HepG2 (cell line): ENCODE measurements around the gene CD300LF. TPM values are rescaled to one million over a fixed set of nuclear protein-coding genes. Genes with fewer than 3 reads are reported as not detected.

Source experiments
- GATA4 ChIP-seq: sonication (generic); IDR thresholded peaks from 2 replicates; pipeline ENCODE4 v1.6.1; 2016; ENCODE audit warnings: antibody characterized with exemption, low read depth, borderline replicate concordance
- JARID2 ChIP-seq: sonication (generic); formaldehyde crosslinking; IDR thresholded peaks from 2 replicates; pipeline ENCODE4 v1.8.1; 2023; ENCODE audit warnings: missing genetic modification reagents, inconsistent platforms; ENCODE audit not compliant: insufficient replicate concordance
- KLF11 ChIP-seq: IDR thresholded peaks from 2 replicates; pipeline ENCODE4 v1.6.1; 2016; ENCODE audit warnings: missing compliant biosample characterization
- MIXL1 ChIP-seq: IDR thresholded peaks from 2 replicates; pipeline ENCODE4 v1.6.1; 2016
- NFIC ChIP-seq: IDR thresholded peaks from 2 replicates; pipeline ENCODE4 v1.6.1; 2012; ENCODE audit warnings: mild to moderate bottlenecking, low read length, inconsistent platforms
- NFRKB ChIP-seq: fragments of 450-650 bp; IDR thresholded peaks from 2 replicates; pipeline ENCODE4 v1.6.1; 2017
- NR3C1 ChIP-seq: sonication (generic); formaldehyde crosslinking; IDR thresholded peaks from 2 replicates; pipeline ENCODE4 v1.4.0; 2020; ENCODE audit warnings: missing genetic modification reagents
- SALL1 ChIP-seq: sonication (generic); formaldehyde crosslinking; IDR thresholded peaks from 2 replicates; pipeline ENCODE4 v1.8.0; 2022; ENCODE audit warnings: mild to moderate bottlenecking, missing genetic modification reagents
- SETDB1 ChIP-seq: sonication (generic); formaldehyde crosslinking; IDR thresholded peaks from 2 replicates; pipeline ENCODE4 v1.5.1; 2020; ENCODE audit warnings: missing genetic modification reagents, mild to moderate bottlenecking, borderline replicate concordance
- ZKSCAN8 ChIP-seq: IDR thresholded peaks from 2 replicates; pipeline ENCODE4 v1.6.1; 2016; ENCODE audit warnings: borderline replicate concordance, missing genetic modification reagents, missing compliant biosample characterization
- ZNF10 ChIP-seq: sonication (generic); formaldehyde crosslinking; IDR thresholded peaks from 2 replicates; pipeline ENCODE4 v1.4.0; 2020; ENCODE audit warnings: mild to moderate bottlenecking, low read depth, missing genetic modification reagents, borderline replicate concordance
- ZNF234 ChIP-seq: sonication (generic); formaldehyde crosslinking; conservative IDR thresholded peaks from 2 replicates; pipeline ENCODE4 v1.5.1; 2020; ENCODE audit warnings: mild to moderate bottlenecking, missing genetic modification reagents
- ZNF296 ChIP-seq: sonication (generic); formaldehyde crosslinking; conservative IDR thresholded peaks from 2 replicates; pipeline ENCODE4 v1.5.0; 2020; ENCODE audit warnings: mild to moderate bottlenecking, missing genetic modification reagents
- ZNF317 ChIP-seq: sonication (generic); formaldehyde crosslinking; IDR thresholded peaks from 2 replicates; pipeline ENCODE4 v1.5.0; 2020; ENCODE audit warnings: mild to moderate bottlenecking, missing genetic modification reagents
- ZNF616 ChIP-seq: sonication (generic); formaldehyde crosslinking; IDR thresholded peaks from 2 replicates; pipeline ENCODE4 v1.5.0; 2020; ENCODE audit warnings: low read depth, mild to moderate bottlenecking, missing genetic modification reagents
- ZNF629 ChIP-seq: sonication (generic); formaldehyde crosslinking; conservative IDR thresholded peaks from 2 replicates; pipeline ENCODE4 v1.5.0; 2020; ENCODE audit warnings: missing genetic modification reagents
- ZSCAN29 ChIP-seq: sonication (generic); formaldehyde crosslinking; conservative IDR thresholded peaks from 2 replicates; pipeline ENCODE4 v1.4.0; 2020; ENCODE audit warnings: mild to moderate bottlenecking, missing genetic modification reagents
- polyA plus RNA-seq, 8 experiments: library from polyadenylated mRNA; depleted of rRNA in 3 of 8; stranded (reverse) in 7 of 8; unstranded in 1 of 8; fragments of >200 nt; fragmentation: Illumina TruSeq in 4 of 8; extraction: Trizol in 4 of 8; gene quantifications; 2 replicates each; pipeline versions ENCODE4 v1.2.1 to v1.2.3, GENCODE V29; 2011 to 2016; ENCODE audit warnings: low read depth in 4 of 8, missing spikeins in 1 of 8, mixed read lengths in 1 of 8; ENCODE audit not compliant: insufficient read depth in 1 of 8
- total RNA-seq, 5 experiments: library from RNA; depleted of rRNA; stranded (reverse); fragments of >200 nt; fragmentation: Illumina TruSeq; extraction: Trizol; gene quantifications; 2 replicates each; pipeline ENCODE4 v1.2.3, GENCODE V29; 2016; ENCODE audit warnings: low read depth in 1 of 5
- TF ChIP-seq, protein P1 (sequence below): IDR thresholded peaks from 2 replicates; pipeline ENCODE4 v1.6.1; 2012; ENCODE audit warnings: low read length, improper control_type of control experiment
- TF ChIP-seq, protein P2 (sequence below): sonication (generic); formaldehyde crosslinking; IDR thresholded peaks from 2 replicates; pipeline ENCODE4 v1.8.0; 2022; ENCODE audit warnings: missing genetic modification reagents, mild to moderate bottlenecking, borderline replicate concordance
- TF ChIP-seq, protein P3 (sequence below): sonication (generic); formaldehyde crosslinking; IDR thresholded peaks from 2 replicates; pipeline ENCODE4 v1.4.0; 2020; ENCODE audit warnings: mild to moderate bottlenecking, missing genetic modification reagents
- TF ChIP-seq, protein P4 (sequence below): fragments of 450-650 bp; IDR thresholded peaks from 2 replicates; pipeline ENCODE4 v1.6.1; 2017; ENCODE audit warnings: mild to moderate bottlenecking

Gene CD300LF
- total and polyA plus RNA-seq, 2 of the 13 experiments (the other 11 are each of a cell fraction or from before 2014, with no cell fraction given) = not detected

DNA sequence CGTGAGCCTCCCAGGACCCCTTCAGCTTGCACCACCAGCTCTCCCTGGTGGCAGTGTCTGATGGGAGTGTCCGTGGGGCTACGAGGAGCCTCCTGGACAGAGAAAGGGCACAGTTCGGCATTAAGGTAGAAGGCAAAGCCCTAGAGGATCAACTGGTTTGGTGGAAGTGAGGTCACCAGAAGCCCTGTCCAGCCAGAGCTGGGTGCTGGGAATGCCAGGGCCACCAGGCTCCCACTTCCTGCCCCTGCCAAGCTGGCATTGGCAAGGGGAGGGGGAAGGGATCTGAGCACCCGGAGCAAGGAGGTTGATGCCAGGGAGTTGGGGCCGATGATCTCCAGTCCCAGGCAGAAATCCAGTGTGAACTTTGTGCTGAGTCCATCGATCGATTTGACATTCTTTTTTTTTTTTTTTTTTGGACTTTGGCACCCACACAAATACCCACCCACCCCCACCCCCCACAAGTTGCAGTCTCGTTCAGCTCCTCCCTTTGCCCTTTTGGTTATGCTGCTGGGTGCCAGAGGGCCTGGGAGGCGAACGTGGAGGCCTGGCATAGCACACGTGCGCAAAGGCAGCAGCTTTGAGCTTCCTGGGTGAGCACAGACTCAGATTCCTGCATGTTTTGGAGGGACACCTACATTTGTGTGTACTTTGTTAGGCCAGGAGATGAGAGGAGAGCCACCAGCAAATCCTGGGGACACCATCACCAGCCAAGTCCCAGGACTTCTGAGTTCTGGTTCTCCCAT is 37.8 kb upstream of the CD300LF start (continued):
- TF ChIP-seq, protein P1, sequence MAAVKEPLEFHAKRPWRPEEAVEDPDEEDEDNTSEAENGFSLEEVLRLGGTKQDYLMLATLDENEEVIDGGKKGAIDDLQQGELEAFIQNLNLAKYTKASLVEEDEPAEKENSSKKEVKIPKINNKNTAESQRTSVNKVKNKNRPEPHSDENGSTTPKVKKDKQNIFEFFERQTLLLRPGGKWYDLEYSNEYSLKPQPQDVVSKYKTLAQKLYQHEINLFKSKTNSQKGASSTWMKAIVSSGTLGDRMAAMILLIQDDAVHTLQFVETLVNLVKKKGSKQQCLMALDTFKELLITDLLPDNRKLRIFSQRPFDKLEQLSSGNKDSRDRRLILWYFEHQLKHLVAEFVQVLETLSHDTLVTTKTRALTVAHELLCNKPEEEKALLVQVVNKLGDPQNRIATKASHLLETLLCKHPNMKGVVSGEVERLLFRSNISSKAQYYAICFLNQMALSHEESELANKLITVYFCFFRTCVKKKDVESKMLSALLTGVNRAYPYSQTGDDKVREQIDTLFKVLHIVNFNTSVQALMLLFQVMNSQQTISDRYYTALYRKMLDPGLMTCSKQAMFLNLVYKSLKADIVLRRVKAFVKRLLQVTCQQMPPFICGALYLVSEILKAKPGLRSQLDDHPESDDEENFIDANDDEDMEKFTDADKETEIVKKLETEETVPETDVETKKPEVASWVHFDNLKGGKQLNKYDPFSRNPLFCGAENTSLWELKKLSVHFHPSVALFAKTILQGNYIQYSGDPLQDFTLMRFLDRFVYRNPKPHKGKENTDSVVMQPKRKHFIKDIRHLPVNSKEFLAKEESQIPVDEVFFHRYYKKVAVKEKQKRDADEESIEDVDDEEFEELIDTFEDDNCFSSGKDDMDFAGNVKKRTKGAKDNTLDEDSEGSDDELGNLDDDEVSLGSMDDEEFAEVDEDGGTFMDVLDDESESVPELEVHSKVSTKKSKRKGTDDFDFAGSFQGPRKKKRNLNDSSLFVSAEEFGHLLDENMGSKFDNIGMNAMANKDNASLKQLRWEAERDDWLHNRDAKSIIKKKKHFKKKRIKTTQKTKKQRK = no peak
- TF ChIP-seq ZNF10 (CRISPR knock-in tag) = no peak
- TF ChIP-seq, protein P2, sequence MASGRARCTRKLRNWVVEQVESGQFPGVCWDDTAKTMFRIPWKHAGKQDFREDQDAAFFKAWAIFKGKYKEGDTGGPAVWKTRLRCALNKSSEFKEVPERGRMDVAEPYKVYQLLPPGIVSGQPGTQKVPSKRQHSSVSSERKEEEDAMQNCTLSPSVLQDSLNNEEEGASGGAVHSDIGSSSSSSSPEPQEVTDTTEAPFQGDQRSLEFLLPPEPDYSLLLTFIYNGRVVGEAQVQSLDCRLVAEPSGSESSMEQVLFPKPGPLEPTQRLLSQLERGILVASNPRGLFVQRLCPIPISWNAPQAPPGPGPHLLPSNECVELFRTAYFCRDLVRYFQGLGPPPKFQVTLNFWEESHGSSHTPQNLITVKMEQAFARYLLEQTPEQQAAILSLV (CRISPR knock-in tag) = peak; percentile 61; the same call in 1 of the 2 replicates
- TF ChIP-seq ZNF629 (CRISPR knock-in tag) = 0 out of 2 replicates have a peak, but pooled peaks have one; percentile 37
- TF ChIP-seq, protein P3, sequence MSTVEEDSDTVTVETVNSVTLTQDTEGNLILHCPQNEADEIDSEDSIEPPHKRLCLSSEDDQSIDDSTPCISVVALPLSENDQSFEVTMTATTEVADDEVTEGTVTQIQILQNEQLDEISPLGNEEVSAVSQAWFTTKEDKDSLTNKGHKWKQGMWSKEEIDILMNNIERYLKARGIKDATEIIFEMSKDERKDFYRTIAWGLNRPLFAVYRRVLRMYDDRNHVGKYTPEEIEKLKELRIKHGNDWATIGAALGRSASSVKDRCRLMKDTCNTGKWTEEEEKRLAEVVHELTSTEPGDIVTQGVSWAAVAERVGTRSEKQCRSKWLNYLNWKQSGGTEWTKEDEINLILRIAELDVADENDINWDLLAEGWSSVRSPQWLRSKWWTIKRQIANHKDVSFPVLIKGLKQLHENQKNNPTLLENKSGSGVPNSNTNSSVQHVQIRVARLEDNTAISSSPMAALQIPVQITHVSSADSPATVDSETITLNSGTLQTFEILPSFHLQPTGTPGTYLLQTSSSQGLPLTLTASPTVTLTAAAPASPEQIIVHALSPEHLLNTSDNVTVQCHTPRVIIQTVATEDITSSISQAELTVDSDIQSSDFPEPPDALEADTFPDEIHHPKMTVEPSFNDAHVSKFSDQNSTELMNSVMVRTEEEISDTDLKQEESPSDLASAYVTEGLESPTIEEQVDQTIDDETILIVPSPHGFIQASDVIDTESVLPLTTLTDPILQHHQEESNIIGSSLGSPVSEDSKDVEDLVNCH (CRISPR knock-in tag) = no peak
- peak; percentile 78 for TF ChIP-seq ZKSCAN8 (CRISPR knock-in tag)
- peak; percentile 22 for TF ChIP-seq JARID2
- peak; percentile 60; the same call in 1 of the 2 replicates for TF ChIP-seq KLF11 (CRISPR knock-in tag)
- TF ChIP-seq NFIC = peak; percentile 78
- TF ChIP-seq ZNF317 = peak; percentile 81
- TF ChIP-seq ZSCAN29 = no peak
- TF ChIP-seq ZNF616 = no peak; the same call in 1 of the 2 replicates
- TF ChIP-seq, protein P4, sequence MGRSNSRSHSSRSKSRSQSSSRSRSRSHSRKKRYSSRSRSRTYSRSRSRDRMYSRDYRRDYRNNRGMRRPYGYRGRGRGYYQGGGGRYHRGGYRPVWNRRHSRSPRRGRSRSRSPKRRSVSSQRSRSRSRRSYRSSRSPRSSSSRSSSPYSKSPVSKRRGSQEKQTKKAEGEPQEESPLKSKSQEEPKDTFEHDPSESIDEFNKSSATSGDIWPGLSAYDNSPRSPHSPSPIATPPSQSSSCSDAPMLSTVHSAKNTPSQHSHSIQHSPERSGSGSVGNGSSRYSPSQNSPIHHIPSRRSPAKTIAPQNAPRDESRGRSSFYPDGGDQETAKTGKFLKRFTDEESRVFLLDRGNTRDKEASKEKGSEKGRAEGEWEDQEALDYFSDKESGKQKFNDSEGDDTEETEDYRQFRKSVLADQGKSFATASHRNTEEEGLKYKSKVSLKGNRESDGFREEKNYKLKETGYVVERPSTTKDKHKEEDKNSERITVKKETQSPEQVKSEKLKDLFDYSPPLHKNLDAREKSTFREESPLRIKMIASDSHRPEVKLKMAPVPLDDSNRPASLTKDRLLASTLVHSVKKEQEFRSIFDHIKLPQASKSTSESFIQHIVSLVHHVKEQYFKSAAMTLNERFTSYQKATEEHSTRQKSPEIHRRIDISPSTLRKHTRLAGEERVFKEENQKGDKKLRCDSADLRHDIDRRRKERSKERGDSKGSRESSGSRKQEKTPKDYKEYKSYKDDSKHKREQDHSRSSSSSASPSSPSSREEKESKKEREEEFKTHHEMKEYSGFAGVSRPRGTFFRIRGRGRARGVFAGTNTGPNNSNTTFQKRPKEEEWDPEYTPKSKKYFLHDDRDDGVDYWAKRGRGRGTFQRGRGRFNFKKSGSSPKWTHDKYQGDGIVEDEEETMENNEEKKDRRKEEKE = no peak
- peak; percentile 95 for TF ChIP-seq SALL1 (CRISPR knock-in tag)
- TF ChIP-seq MIXL1 = peak; percentile 67; the same call in 1 of the 2 replicates
- TF ChIP-seq NFRKB = no peak
- no peak for TF ChIP-seq ZNF234 (CRISPR knock-in tag)
- TF ChIP-seq SETDB1 (CRISPR knock-in tag) = no peak
- TF ChIP-seq GATA4 = no peak; the same call in 1 of the 2 replicates
- TF ChIP-seq ZNF296 = no peak
- no peak for TF ChIP-seq NR3C1
